H1 (cell line): ENCODE measurements around the gene TRIM43B. TPM values are rescaled to one million over a fixed set of nuclear protein-coding genes. Genes with fewer than 3 reads are reported as not detected.

Source experiments
- CTCF ChIA-PET: fragments of 300-600 bp; sonication (Branson Sonifier 250); formaldehyde crosslinking; loops from one replicate; lab custom pipeline; 2021; ENCODE audit not compliant: partially characterized antibody; lab: Charles Lee
- POLR2A ChIA-PET: fragments of 300-600 bp; sonication (Branson Sonifier 250); formaldehyde crosslinking; loops from one replicate; lab custom pipeline; 2021; ENCODE audit warnings: inconsistent platforms; ENCODE audit not compliant: partially characterized antibody; lab: Charles Lee
- DNase-seq, 2 experiments: peaks; one replicate each; pipeline versions ENCODE4 v3.0.0 to v3.0.0-alpha.2; 2010 to 2022; ENCODE audit warnings: low spot score in 2 of 2, low read depth in 1 of 2, mixed read lengths in 1 of 2
- FAIRE-seq: peaks from 2 replicates; lab custom pipeline; 2011; peaks lifted over from hg19 to GRCh38; lab: Jason Lieb, UNC
- H2AFZ ChIP-seq: 2 replicates; pipeline ENCODE4 v1.8.1; 2012; ENCODE audit warnings: low read length, inconsistent platforms
- H2AK5ac ChIP-seq: 2 replicates; pipeline ENCODE4 v1.6.1; 2013; ENCODE audit warnings: low read depth, low read length
- H2BK120ac ChIP-seq: replicated peaks from 2 replicates; pipeline ENCODE3; 2013; ENCODE audit warnings: low read depth, low read length, inconsistent platforms
- H2BK12ac ChIP-seq: 2 replicates; pipeline ENCODE4 v1.6.1; 2013; ENCODE audit warnings: low read depth, low read length
- H2BK15ac ChIP-seq: 2 replicates; pipeline ENCODE4 v1.6.1; 2013; ENCODE audit warnings: low read length
- H2BK20ac ChIP-seq: 2 replicates; pipeline ENCODE4 v1.6.1; 2013; ENCODE audit warnings: low read length
- H2BK5ac ChIP-seq: 2 replicates; pipeline ENCODE4 v1.6.1; 2013; ENCODE audit warnings: low read depth, low read length
- H3K14ac ChIP-seq: 2 replicates; pipeline ENCODE4 v1.6.1; 2013; ENCODE audit warnings: inconsistent platforms; ENCODE audit not compliant: insufficient read length
- H3K18ac ChIP-seq: 2 replicates; pipeline ENCODE4 v1.6.1; 2013; ENCODE audit warnings: low read length; ENCODE audit errors: extremely low read depth
- H3K23ac ChIP-seq: 2 replicates; pipeline ENCODE4 v1.6.1; 2013; ENCODE audit warnings: inconsistent platforms; ENCODE audit not compliant: insufficient read length
- H3K23me2 ChIP-seq: 2 replicates; pipeline ENCODE4 v1.6.1; 2013; ENCODE audit warnings: low read depth, low read length
- H3K27ac ChIP-seq: 2 replicates; pipeline ENCODE4 v1.6.1; 2011; ENCODE audit warnings: low read depth, low read length, inconsistent platforms
- H3K27me3 ChIP-seq, 4 experiments: replicated peaks in 1 of 4; 1 replicate in 1 of 4; 2 replicates in 3 of 4; pipeline versions ENCODE4 v1.6.1 to v1.8.1; 2011 to 2013; ENCODE audit warnings: low read length in 3 of 4, mild to moderate bottlenecking in 3 of 4, inconsistent platforms in 2 of 4, mixed read lengths in 2 of 4, moderate library complexity in 1 of 4; ENCODE audit not compliant: control insufficient read depth in 3 of 4, insufficient read depth in 3 of 4; ENCODE audit errors: extremely low read depth in 1 of 4
- H3K36me3 ChIP-seq, 4 experiments: 2 replicates each; pipeline versions ENCODE4 v1.6.1 to v1.8.1; 2011 to 2013; ENCODE audit warnings: mild to moderate bottlenecking in 4 of 4, low read length in 3 of 4, moderate library complexity in 2 of 4, control low read depth in 1 of 4, inconsistent platforms in 1 of 4; ENCODE audit not compliant: insufficient read depth in 4 of 4, control insufficient read depth in 2 of 4
- H3K4ac ChIP-seq: replicated peaks from 2 replicates; pipeline ENCODE3; 2013; ENCODE audit warnings: low read length, low read depth, mixed read lengths, inconsistent platforms; ENCODE audit not compliant: insufficient read length
- H3K4me1 ChIP-seq, 4 experiments: replicated peaks in 1 of 4; 1 replicate in 1 of 4; 2 replicates in 3 of 4; pipeline versions ENCODE4 v1.6.1 to v1.8.1; 2011 to 2013; ENCODE audit warnings: low read length in 3 of 4, inconsistent platforms in 2 of 4, mixed read lengths in 1 of 4; ENCODE audit not compliant: insufficient read depth in 4 of 4, control insufficient read depth in 3 of 4
- H3K4me2 ChIP-seq, 2 experiments: 2 replicates each; pipeline versions ENCODE4 v1.6.1 to v1.8.1; 2011 to 2013; ENCODE audit warnings: low read depth in 2 of 2, low read length in 2 of 2, control low read depth in 1 of 2, inconsistent platforms in 1 of 2, mild to moderate bottlenecking in 1 of 2; ENCODE audit not compliant: insufficient read depth in 1 of 2
- H3K4me3 ChIP-seq, 4 experiments: fragments of 200-600, 300-600 bp in 1 of 4; sonication (generic), shearing (Covaris generic), sonication (Bioruptor Twin) in 1 of 4; 2 replicates each; pipeline versions ENCODE4 v1.5.1 to v1.8.1; 2011 to 2016; ENCODE audit warnings: low read length in 4 of 4, low read depth in 3 of 4, control low read depth in 2 of 4, inconsistent platforms in 2 of 4, mild to moderate bottlenecking in 2 of 4, mixed read lengths in 1 of 4, moderate library complexity in 1 of 4; ENCODE audit not compliant: insufficient read depth in 2 of 4; ENCODE audit errors: extremely low read depth in 1 of 4
- H3K56ac ChIP-seq: replicated peaks from 2 replicates; pipeline ENCODE3; 2013; ENCODE audit warnings: low read depth, mild to moderate bottlenecking, mixed read lengths, low read length, inconsistent platforms; ENCODE audit not compliant: insufficient read length
- H3K79me1 ChIP-seq: 2 replicates; pipeline ENCODE4 v1.6.1; 2013; ENCODE audit warnings: low read depth, low read length, control low read depth
- H3K79me2 ChIP-seq, 2 experiments: 2 replicates each; pipeline versions ENCODE4 v1.6.1 to v1.8.1; 2012 to 2013; ENCODE audit warnings: low read length in 2 of 2, mild to moderate bottlenecking in 2 of 2, inconsistent platforms in 1 of 2; ENCODE audit not compliant: insufficient read depth in 2 of 2, control insufficient read depth in 1 of 2
- H3K9ac ChIP-seq, 4 experiments: replicated peaks in 1 of 4; 1 replicate in 1 of 4; 2 replicates in 3 of 4; pipeline versions ENCODE4 v1.6.1 to v1.8.1; 2011 to 2013; ENCODE audit warnings: low read depth in 3 of 4, low read length in 3 of 4, control low read depth in 2 of 4, mild to moderate bottlenecking in 2 of 4, moderate library complexity in 2 of 4, inconsistent platforms in 1 of 4; ENCODE audit errors: extremely low read depth in 1 of 4
- H3K9me3 ChIP-seq, 2 experiments: 2 replicates each; pipeline versions ENCODE4 v1.6.1 to v1.8.1; 2012 to 2013; ENCODE audit warnings: mild to moderate bottlenecking in 2 of 2, moderate library complexity in 2 of 2, control low read depth in 1 of 2, inconsistent platforms in 1 of 2, low read depth in 1 of 2, low read length in 1 of 2, mixed read lengths in 1 of 2; ENCODE audit not compliant: insufficient read depth in 2 of 2
- H4K20me1 ChIP-seq, 2 experiments: replicated peaks in 1 of 2; 2 replicates each; pipeline versions ENCODE3 to v1.8.1; 2011 to 2013; ENCODE audit warnings: inconsistent platforms in 2 of 2, low read length in 2 of 2, mild to moderate bottlenecking in 1 of 2; ENCODE audit not compliant: insufficient read depth in 2 of 2, control insufficient read depth in 1 of 2
- H4K5ac ChIP-seq: 2 replicates; pipeline ENCODE4 v1.6.1; 2013; ENCODE audit warnings: low read length, low read depth, mixed read lengths, inconsistent platforms; ENCODE audit not compliant: insufficient read length
- H4K8ac ChIP-seq: 2 replicates; pipeline ENCODE4 v1.8.0; 2013; ENCODE audit warnings: mild to moderate bottlenecking, moderate library complexity, low read length, inconsistent platforms; ENCODE audit not compliant: insufficient read depth; ENCODE audit errors: extremely low read depth
- H4K91ac ChIP-seq: replicated peaks from 2 replicates; pipeline ENCODE3; 2013; ENCODE audit warnings: low read length, mixed read lengths, inconsistent platforms; ENCODE audit not compliant: insufficient read length
- ASH2L ChIP-seq: fragments of 200-600, 300-600 bp; sonication (generic); IDR thresholded peaks from one replicate; pipeline ENCODE4 v1.7.1; 2017; ENCODE audit warnings: low read length
- ATF2 ChIP-seq: IDR thresholded peaks from 2 replicates; pipeline ENCODE4 v1.6.1; 2012; ENCODE audit warnings: low read length, inconsistent platforms
- CHD2 ChIP-seq: IDR thresholded peaks from 2 replicates; pipeline ENCODE4 v1.6.1; 2012; ENCODE audit warnings: low read length, improper control_type of control experiment
- CTBP2 ChIP-seq: IDR thresholded peaks from 2 replicates; pipeline ENCODE4 v1.7.0; 2011; ENCODE audit warnings: borderline replicate concordance, mild to moderate bottlenecking, moderate library complexity, mixed read lengths, low read length; ENCODE audit not compliant: insufficient read depth, insufficient read length
- KDM1A ChIP-seq: fragments of 200-600, 300-600 bp; sonication (generic); IDR thresholded peaks from 2 replicates; pipeline ENCODE4 v1.7.1; 2016; ENCODE audit warnings: mild to moderate bottlenecking, low read length, borderline replicate concordance
- POLR2AphosphoS5 ChIP-seq: IDR thresholded peaks from 2 replicates; pipeline ENCODE4 v1.6.1; 2011; ENCODE audit warnings: low read depth, low read length
- POU5F1 ChIP-seq: IDR thresholded peaks from 2 replicates; pipeline ENCODE4 v1.6.1; 2011; ENCODE audit warnings: low read depth, mild to moderate bottlenecking, low read length, moderate library complexity
- SP4 ChIP-seq: IDR thresholded peaks from 2 replicates; pipeline ENCODE4 v1.6.1; 2012; ENCODE audit warnings: low read length, inconsistent platforms
- TBP ChIP-seq: IDR thresholded peaks from 2 replicates; pipeline ENCODE4 v1.6.1; 2011; ENCODE audit warnings: low read depth, low read length, improper control_type of control experiment
- WGBS, 2 experiments: shearing (Covaris generic) in 1 of 2; methylation state at CpG; one replicate each; pipeline versions ENCODE4 v1.1.6 to v1.1.7; 2013 to 2015; ENCODE audit warnings: low lambda C conversion rate in 2 of 2, mixed read lengths in 2 of 2, inconsistent platforms in 1 of 2, low coverage in 1 of 2, missing lambda C conversion rate in 1 of 2; ENCODE audit not compliant: insufficient replicate concordance in 2 of 2, insufficient coverage in 1 of 2, insufficient read length in 1 of 2; ENCODE audit errors: extremely low coverage in 1 of 2, missing lambda C conversion rate in 1 of 2; 5-methylcytosine and 5-hydroxymethylcytosine counted together
- polyA plus RNA-seq, 7 experiments: library from polyadenylated mRNA; depleted of rRNA in 3 of 7; stranded (reverse) in 5 of 7; unstranded in 2 of 7; fragments of >200 nt in 5 of 7; fragments of 200-250 nt in 2 of 7; gene quantifications; 1 replicate in 5 of 7; 2 replicates in 1 of 7; 4 replicates in 1 of 7; pipeline versions ENCODE4 v1.2.1 to v1.2.3, GENCODE V29; 2011 to 2013; ENCODE audit warnings: missing spikeins in 2 of 7, mixed read lengths in 2 of 7
- total RNA-seq: library from RNA; stranded (reverse); fragmentation: NEBNext Ultra II Directional; extraction: Animal tissue kit (Norgen Biotek cat#: 25700); gene quantifications from 2 replicates; pipeline ENCODE4 v1.2.1, GENCODE V29; 2021
- TF ChIP-seq, protein P1 (sequence below), 3 experiments: IDR thresholded peaks; 1 replicate in 2 of 3; 2 replicates in 1 of 3; pipeline versions ENCODE4 v1.5.1 to v1.6.1; 2011; ENCODE audit warnings: low read length in 3 of 3, mild to moderate bottlenecking in 3 of 3, inconsistent platforms in 2 of 3, low read depth in 1 of 3, moderate library complexity in 1 of 3; ENCODE audit not compliant: insufficient read depth in 1 of 3; ENCODE audit errors: control extremely low read depth in 1 of 3

The TRIM43B gene
- total and polyA plus RNA-seq, 2 of the 8 experiments (the other 6 are each of a cell fraction or from before 2014, with no cell fraction given), result not detected

GRCh38 chr2:95505222-95505621 lies 20.7 kb upstream of the TRIM43B start:
- H2AK5ac ChIP-seq, result no peak overlapping the region
- H3K23ac ChIP-seq, result no peak overlapping the region
- no peak overlapping the region for H3K18ac ChIP-seq
- no peak for DNase-seq
- CTCF ChIA-PET, result no interaction called here
- no peak overlapping the region for H3K4ac ChIP-seq
- no peak overlapping the region for H3K56ac ChIP-seq
- no peaks in the 10 kb centered on the region for H3K23me2 ChIP-seq
- TF ChIP-seq SP4, result no peak
- no peak for TF ChIP-seq CHD2
- TF ChIP-seq, protein P1, sequence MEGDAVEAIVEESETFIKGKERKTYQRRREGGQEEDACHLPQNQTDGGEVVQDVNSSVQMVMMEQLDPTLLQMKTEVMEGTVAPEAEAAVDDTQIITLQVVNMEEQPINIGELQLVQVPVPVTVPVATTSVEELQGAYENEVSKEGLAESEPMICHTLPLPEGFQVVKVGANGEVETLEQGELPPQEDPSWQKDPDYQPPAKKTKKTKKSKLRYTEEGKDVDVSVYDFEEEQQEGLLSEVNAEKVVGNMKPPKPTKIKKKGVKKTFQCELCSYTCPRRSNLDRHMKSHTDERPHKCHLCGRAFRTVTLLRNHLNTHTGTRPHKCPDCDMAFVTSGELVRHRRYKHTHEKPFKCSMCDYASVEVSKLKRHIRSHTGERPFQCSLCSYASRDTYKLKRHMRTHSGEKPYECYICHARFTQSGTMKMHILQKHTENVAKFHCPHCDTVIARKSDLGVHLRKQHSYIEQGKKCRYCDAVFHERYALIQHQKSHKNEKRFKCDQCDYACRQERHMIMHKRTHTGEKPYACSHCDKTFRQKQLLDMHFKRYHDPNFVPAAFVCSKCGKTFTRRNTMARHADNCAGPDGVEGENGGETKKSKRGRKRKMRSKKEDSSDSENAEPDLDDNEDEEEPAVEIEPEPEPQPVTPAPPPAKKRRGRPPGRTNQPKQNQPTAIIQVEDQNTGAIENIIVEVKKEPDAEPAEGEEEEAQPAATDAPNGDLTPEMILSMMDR (IDR thresholded peaks at IDR 0.05; ENCODE audit: control extremely low read depth in 1 of 3, insufficient read depth in 1 of 3, low read depth in 1 of 3, low read length in 3 of 3), result no peak
- TF ChIP-seq TBP, result no peak
- TF ChIP-seq ASH2L, result no peak
- TF ChIP-seq KDM1A, result no peak
- no peak for TF ChIP-seq CTBP2
- TF ChIP-seq POLR2AphosphoS5, result no peak
- TF ChIP-seq ATF2, result no peak
- no peak for TF ChIP-seq POU5F1
- no peak overlapping the region for H3K9ac ChIP-seq
- no peaks in the 10 kb centered on the region for H3K36me3 ChIP-seq
- POLR2A ChIA-PET, result no interaction called here
- H3K79me2 ChIP-seq, result no peaks in the 10 kb centered on the region
- no peaks in the 10 kb centered on the region for H3K79me1 ChIP-seq
- no peaks in the 10 kb centered on the region for H3K27me3 ChIP-seq
- H2BK20ac ChIP-seq, result no peak overlapping the region
- no peak overlapping the region for H4K8ac ChIP-seq
- no peak overlapping the region for H3K14ac ChIP-seq
- H2BK5ac ChIP-seq, result no peak overlapping the region
- H2BK12ac ChIP-seq, result no peak overlapping the region
- no peak for FAIRE-seq
- no peak overlapping the region for H4K91ac ChIP-seq
- H2BK120ac ChIP-seq, result no peak overlapping the region
- no peak overlapping the region for H3K4me3 ChIP-seq
- H3K4me2 ChIP-seq, result no peak overlapping the region
- no peak overlapping the region for H2AFZ ChIP-seq
- WGBS, 2 experiments, result 60% methylated on average over 4 of the region's 4 CpGs; no CpG with 5 or more reads in 1 of the 2 experiments
- H4K5ac ChIP-seq, result no peak overlapping the region
- no peak overlapping the region for H2BK15ac ChIP-seq
- H3K9me3 ChIP-seq, result peaks cover 45 to 58% of the 10 kb centered on the region in 2 experiments
- no peaks in the 10 kb centered on the region for H3K4me1 ChIP-seq
- no peak overlapping the region for H3K27ac ChIP-seq
- no peaks in the 10 kb centered on the region for H4K20me1 ChIP-seq
